Adrenal gland (tissue), 5 donors: Measurements from ENCODE around the gene ROBO2.

Experiments
- CTCF ChIP-seq, 6 experiments: fragments of 450-650 bp in 4 of 6; fragments of 200-600 bp in 2 of 6; sonication (generic) in 1 of 6; IDR thresholded peaks; 1 replicate in 5 of 6; 2 replicates in 1 of 6; pipeline versions ENCODE4 v1.5.1 to v1.8.0; 2016 to 2021; ENCODE audit warnings: antibody characterized with exemption in 6 of 6, mild to moderate bottlenecking in 2 of 6, moderate library complexity in 1 of 6
- POLR2A ChIP-seq, 2 donors: fragments of 450-650 bp; IDR thresholded peaks; one replicate each; pipeline ENCODE4 v1.6.1; 2017; ENCODE audit warnings: antibody characterized with exemption in 2 of 2, mild to moderate bottlenecking in 2 of 2, moderate library complexity in 1 of 2
- donor health status: DM: no; HTN: no; CAD: no.

- TF ChIP-seq CTCF (IDR thresholded peaks at IDR 0.05), result no peak
- no peak for TF ChIP-seq POLR2A (IDR thresholded peaks at IDR 0.05)
These were observed 286.7 kb downstream of the ROBO2 start for GRCh38 chr3:77326586-77326985.
